Endothelial cell of umbilical vein (primary cell): ENCODE measurements around the gene TGFB1. TPM values are rescaled to one million over a fixed set of nuclear protein-coding genes. Genes with fewer than 3 reads are reported as not detected.

Experiments used
- BruUV-seq: library from RNA; stranded (reverse); fragments of 400-500 nt; replicated peaks from 2 replicates; lab custom pipeline; 2021; lab: Mats Ljungman, UMichigan
- CTCF ChIA-PET: fragments of 300-600, 350-600 bp; sonication (Branson Sonifier 250); formaldehyde crosslinking; loops from one replicate; lab custom pipeline; 2021; ENCODE audit warnings: antibody characterized with exemption, inconsistent platforms; lab: Charles Lee
- POLR2A ChIA-PET: fragments of 300-600, 350-600 bp; sonication (Branson Sonifier 250); formaldehyde crosslinking; loops from one replicate; lab custom pipeline; 2021; ENCODE audit warnings: antibody characterized with exemption, inconsistent platforms; lab: Charles Lee
- DNase-seq: peaks from one replicate; pipeline ENCODE4 v3.0.0-alpha.2; 2011; ENCODE audit warnings: low read depth, low spot score
- FAIRE-seq: peaks from 2 replicates; lab custom pipeline; 2011; peaks lifted over from hg19 to GRCh38; lab: Jason Lieb, UNC
- H2AFZ ChIP-seq: 2 replicates; pipeline ENCODE4 v1.6.0; 2012; ENCODE audit warnings: low read depth, low read length, control low read depth, inconsistent platforms
- H3K27ac ChIP-seq: 2 replicates; pipeline ENCODE4 v1.5.1; 2011; ENCODE audit warnings: low read depth, mild to moderate bottlenecking, control low read depth, low read length, moderate library complexity; ENCODE audit not compliant: insufficient read depth
- H3K27me3 ChIP-seq, 2 experiments: 2 replicates each; pipeline versions ENCODE4 v1.6.0 to v1.6.1; 2011; ENCODE audit warnings: low read length in 2 of 2, mixed read lengths in 1 of 2; ENCODE audit not compliant: control insufficient read depth in 2 of 2, insufficient read depth in 2 of 2
- H3K36me3 ChIP-seq, 2 experiments: 2 replicates in 1 of 2; 3 replicates in 1 of 2; pipeline ENCODE4 v1.5.1; 2011; ENCODE audit warnings: low read length in 2 of 2, mild to moderate bottlenecking in 1 of 2, moderate library complexity in 1 of 2; ENCODE audit not compliant: control insufficient read depth in 2 of 2, insufficient read depth in 2 of 2; ENCODE audit errors: extremely low read depth in 1 of 2
- H3K4me1 ChIP-seq: 3 replicates; pipeline ENCODE4 v1.5.1; 2011; ENCODE audit warnings: mild to moderate bottlenecking, low read length; ENCODE audit not compliant: control insufficient read depth, insufficient read depth; ENCODE audit errors: extremely low read depth
- H3K4me2 ChIP-seq: 2 replicates; pipeline ENCODE4 v1.6.1; 2011; ENCODE audit warnings: low read length, control low read depth, mixed read lengths; ENCODE audit not compliant: insufficient read depth
- H3K4me3 ChIP-seq, 3 experiments: fragments of 200-600 bp in 1 of 3; sonication (generic), shearing (Covaris generic) in 1 of 3; replicated peaks in 1 of 3; 2 replicates each; pipeline ENCODE4 v1.5.1; 2011 to 2016; ENCODE audit warnings: control low read depth in 3 of 3, low read length in 3 of 3, mild to moderate bottlenecking in 2 of 3, inconsistent platforms in 1 of 3, low read depth in 1 of 3, moderate library complexity in 1 of 3; ENCODE audit not compliant: insufficient read depth in 1 of 3
- H3K79me2 ChIP-seq: 2 replicates; pipeline ENCODE4 v1.6.0; 2012; ENCODE audit warnings: low read length, inconsistent platforms; ENCODE audit not compliant: control insufficient read depth, insufficient read depth
- H3K9ac ChIP-seq: replicated peaks from 2 replicates; pipeline ENCODE3; 2011; ENCODE audit warnings: low read length, control low read depth; ENCODE audit not compliant: insufficient read depth; ENCODE audit errors: extremely low read depth
- H3K9me1 ChIP-seq: replicated peaks from 3 replicates; pipeline ENCODE4 v1.6.0; 2011; ENCODE audit warnings: mild to moderate bottlenecking, low read length; ENCODE audit not compliant: control insufficient read depth, insufficient read depth; ENCODE audit errors: extremely low read depth
- H3K9me3 ChIP-seq: replicated peaks from 2 replicates; pipeline ENCODE4 v1.5.1; 2012; ENCODE audit warnings: low read length, inconsistent platforms; ENCODE audit not compliant: control insufficient read depth, insufficient read depth
- H4K20me1 ChIP-seq: replicated peaks from 2 replicates; pipeline ENCODE3; 2011; ENCODE audit warnings: mild to moderate bottlenecking, low read length; ENCODE audit not compliant: control insufficient read depth, insufficient read depth; ENCODE audit errors: extremely low read depth
- CTCF ChIP-seq, 2 donors: IDR thresholded peaks; 1 replicate in 1 of 2; 2 replicates in 1 of 2; pipeline ENCODE4 v1.5.1; 2011; ENCODE audit warnings: low read length in 2 of 2, mild to moderate bottlenecking in 2 of 2, moderate library complexity in 2 of 2, control low read depth in 1 of 2, inconsistent platforms in 1 of 2, low read depth in 1 of 2; ENCODE audit not compliant: insufficient read depth in 1 of 2; ENCODE audit errors: extremely low read depth in 1 of 2
- EZH2 ChIP-seq: IDR thresholded peaks from 2 replicates; pipeline ENCODE4 v1.6.1; 2012; ENCODE audit warnings: borderline replicate concordance, low read depth, mild to moderate bottlenecking, moderate library complexity, low read length, inconsistent platforms; ENCODE audit not compliant: severe bottlenecking
- FOS ChIP-seq: IDR thresholded peaks from 2 replicates; pipeline ENCODE4 v1.6.1; 2011; ENCODE audit warnings: mild to moderate bottlenecking, low read length, moderate library complexity, borderline replicate concordance; ENCODE audit not compliant: insufficient read depth
- JUN ChIP-seq: IDR thresholded peaks from 2 replicates; pipeline ENCODE4 v1.6.1; 2011; ENCODE audit warnings: borderline replicate concordance, low read depth; ENCODE audit not compliant: insufficient read length, insufficient read depth
- MAX ChIP-seq: IDR thresholded peaks from 2 replicates; pipeline ENCODE4 v1.6.1; 2011; ENCODE audit not compliant: insufficient read depth, insufficient read length
- MYC ChIP-seq: IDR thresholded peaks from one replicate; pipeline ENCODE4 v1.6.1; 2011; ENCODE audit warnings: mild to moderate bottlenecking, low read depth, low read length
- POLR2A ChIP-seq: IDR thresholded peaks from 2 replicates; pipeline ENCODE4 v1.6.1; 2012; ENCODE audit warnings: low read depth, mild to moderate bottlenecking, control low read depth, low read length
- dilution Hi-C: fragments of 300-500 bp; cut with MboI; formaldehyde crosslinking; loops from one replicate; pipeline ENCODE4 v1.15.0; 2019; ENCODE audit warnings: low sequenced_read_pairs; ENCODE audit not compliant: extremely low pct_ligation_motif_present
- intact Hi-C: fragments of 100-400 bp; cut with micrococcal nuclease; formaldehyde crosslinking; loops from one replicate; pipeline ENCODE4 v1.10.0; 2022
- polyA plus RNA-seq, 4 experiments: library from polyadenylated mRNA; depleted of rRNA in 3 of 4; stranded (reverse) in 3 of 4; unstranded in 1 of 4; fragments of >200 nt; gene quantifications; 2 replicates each; pipeline versions ENCODE4 v1.2.1 to v1.2.3, GENCODE V29; 2011 to 2012; ENCODE audit warnings: missing spikeins in 1 of 4
- total RNA-seq: library from RNA; stranded (reverse); gene quantifications from 2 replicates; pipeline ENCODE4 v1.2.3, GENCODE V29; 2021

Gene TGFB1
- total and polyA plus RNA-seq, 2 donors (not counting 3 experiments of a cell fraction or from before 2014, with no cell fraction given), result 64.4 to 250 TPM

DNA sequence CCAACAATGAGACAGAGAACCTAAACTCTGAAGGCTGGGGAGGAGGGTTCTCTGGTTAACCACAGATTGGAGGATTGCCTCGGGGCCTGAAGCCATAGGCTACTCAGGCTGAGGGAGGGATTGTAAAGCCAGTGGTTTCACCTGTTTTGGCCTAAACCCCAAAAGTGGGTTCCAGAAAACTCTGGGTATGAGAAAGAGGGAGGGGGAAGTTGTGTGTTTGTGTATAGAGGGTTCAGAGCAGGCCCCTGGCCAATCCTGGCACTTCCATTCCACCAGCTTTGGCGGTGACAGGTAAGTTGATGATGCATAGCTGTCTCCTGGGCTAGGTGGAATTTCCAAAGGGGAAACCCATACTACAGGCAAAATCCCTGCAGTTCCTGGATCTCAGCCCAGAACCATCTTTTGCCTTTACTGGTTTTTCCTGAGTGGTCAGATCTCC, 57.3 kb downstream of the TGFB1 start:
- Histone ChIP-seq H3K4me1 (no peaks in the 10 kb centered on the region), H3K27ac (no peak overlapping the region), H3K4me2 (no peak overlapping the region), H3K4me3 (no peak overlapping the region), H3K27me3 (no peaks in the 10 kb centered on the region), H2AFZ (no peak overlapping the region), H3K36me3 (peaks cover 58 to 81% of the 10 kb centered on the region in 2 experiments), H4K20me1 (no peaks in the 10 kb centered on the region), H3K79me2 (peaks cover 4% of the 10 kb centered on the region), H3K9me3 (no peaks in the 10 kb centered on the region), H3K9me1 (no peaks in the 10 kb centered on the region), H3K9ac (no peak overlapping the region)
- no peak for FAIRE-seq
- no peak for TF ChIP-seq CTCF (IDR thresholded peaks at IDR 0.05; ENCODE audit: extremely low read depth in 1 of 2, insufficient read depth in 1 of 2, low read depth in 1 of 2, low read length in 2 of 2)
- no peak for TF ChIP-seq MYC
- no peak for TF ChIP-seq FOS
- no peak for TF ChIP-seq EZH2
- no peak for TF ChIP-seq POLR2A
- no peak for TF ChIP-seq JUN
- TF ChIP-seq MAX, result no peak
- POLR2A ChIA-PET, result no interaction called here
- dilution Hi-C loops (no loop called here), intact Hi-C loops (no loop called here)
- BruUV-seq, result no TSS peak
- DNase-seq, result no peak
- CTCF ChIA-PET, result interaction anchor here (3.7 kb wide), 1 partner anchor 12 kb away, joined by 20 read pairs; the partner anchor contains the start of gene CCDC97
